Mucosa of stomach (tissue), 1 donor: ENCODE measurements around the gene GFRA3.
"Not testable (repeated sequence)": the region's sequence is repeated elsewhere in the genome, so short reads cannot be mapped to it uniquely, and the experiment has no call there.

Experiments
- H3K27me3 ChIP-seq: one replicate; pipeline ENCODE4 v1.7.0; 2013; ENCODE audit warnings: mild to moderate bottlenecking, low read length; ENCODE audit not compliant: control insufficient read depth, insufficient read depth
- H3K36me3 ChIP-seq: one replicate; pipeline ENCODE4 v1.7.0; 2013; ENCODE audit warnings: low read length; ENCODE audit not compliant: control insufficient read depth, insufficient read depth
- H3K4me1 ChIP-seq: one replicate; pipeline ENCODE4 v1.7.0; 2013; ENCODE audit warnings: mild to moderate bottlenecking, low read length; ENCODE audit not compliant: control insufficient read depth, insufficient read depth
- H3K4me3 ChIP-seq: one replicate; pipeline ENCODE4 v1.7.0; 2013; ENCODE audit warnings: low read length
- H3K9ac ChIP-seq: one replicate; pipeline ENCODE4 v1.7.0; 2013; ENCODE audit warnings: mild to moderate bottlenecking, low read length, moderate library complexity
- H3K9me3 ChIP-seq: one replicate; pipeline ENCODE4 v1.7.0; 2013; ENCODE audit warnings: mild to moderate bottlenecking, low read length, moderate library complexity; ENCODE audit not compliant: control insufficient read depth
- donor health status: Pancreatic carcinoma.

The GFRA3 gene

GRCh38 chr5:138274189-138274853 lies at the start of gene GFRA3:
GFRA3 (minus strand) TSS chr5:138274621; CDS start chr5:138274424, 197 bp downstream.
- Histone ChIP-seq H3K9me3 (no peaks in the 10 kb centered on the region), H3K4me1 (peaks cover 9% of the 10 kb centered on the region), H3K4me3 (no peak within 1 kb of the TSS), H3K27me3 (peaks cover 21% of the 10 kb centered on the region), H3K9ac (no peak within 1 kb of the TSS), H3K36me3 (no peaks in the 10 kb centered on the region)

GRCh38 chr5:138318211-138318610 lies 43.8 kb upstream of the GFRA3 start:
- not testable (repeated sequence) for H3K9ac ChIP-seq, H3K27me3 ChIP-seq, H3K36me3 ChIP-seq, H3K4me1 ChIP-seq, H3K4me3 ChIP-seq, H3K9me3 ChIP-seq

- no peaks in the 10 kb centered on the region for H3K4me1 ChIP-seq
- H3K4me3 ChIP-seq, result no peak overlapping the region
- no peaks in the 10 kb centered on the region for H3K27me3 ChIP-seq
- no peak overlapping the region for H3K9ac ChIP-seq
- no peaks in the 10 kb centered on the region for H3K9me3 ChIP-seq
- no peaks in the 10 kb centered on the region for H3K36me3 ChIP-seq
Observed at GRCh38 chr5:138316355-138316754, 41.9 kb upstream of the GFRA3 start.

- H3K4me3 ChIP-seq, result no peak overlapping the region
- H3K4me1 ChIP-seq, result no peaks in the 10 kb centered on the region
- H3K9ac ChIP-seq, result no peak overlapping the region
- no peaks in the 10 kb centered on the region for H3K36me3 ChIP-seq
- no peaks in the 10 kb centered on the region for H3K9me3 ChIP-seq
- H3K27me3 ChIP-seq, result no peaks in the 10 kb centered on the region
Observed at GRCh38 chr5:138315751-138316278, 41.4 kb upstream of the GFRA3 start.

GRCh38 chr5:138305797-138306196 lies 31.4 kb upstream of the GFRA3 start:
- Histone ChIP-seq H3K4me1 (no peaks in the 10 kb centered on the region), H3K27me3 (no peaks in the 10 kb centered on the region), H3K9ac (no peak overlapping the region), H3K4me3 (no peak overlapping the region), H3K36me3 (no peaks in the 10 kb centered on the region), H3K9me3 (no peaks in the 10 kb centered on the region)

GRCh38 chr5:138303372-138303771 lies 29.0 kb upstream of the GFRA3 start:
- Histone ChIP-seq H3K4me1 (no peaks in the 10 kb centered on the region), H3K27me3 (no peaks in the 10 kb centered on the region), H3K4me3 (no peak overlapping the region), H3K36me3 (no peaks in the 10 kb centered on the region), H3K9ac (no peak overlapping the region), H3K9me3 (no peaks in the 10 kb centered on the region)

GRCh38 chr5:138289296-138289695 lies 14.9 kb upstream of the GFRA3 start:
- Histone ChIP-seq H3K27me3 (no peaks in the 10 kb centered on the region), H3K4me3 (no peak overlapping the region), H3K9me3 (no peaks in the 10 kb centered on the region), H3K9ac (no peak overlapping the region), H3K36me3 (no peaks in the 10 kb centered on the region), H3K4me1 (peaks cover 6% of the 10 kb centered on the region)

- Histone ChIP-seq H3K9me3 (no peaks in the 10 kb centered on the region), H3K9ac (no peak overlapping the region), H3K27me3 (no peaks in the 10 kb centered on the region), H3K4me1 (peaks cover 6% of the 10 kb centered on the region), H3K4me3 (no peak overlapping the region), H3K36me3 (no peaks in the 10 kb centered on the region)
Observed at GRCh38 chr5:138287246-138287645, 12.8 kb upstream of the GFRA3 start.

GRCh38 chr5:138282920-138283742 lies 8.7 kb upstream of the GFRA3 start:
- no peaks in the 10 kb centered on the region for H3K27me3 ChIP-seq
- no peak overlapping the region for H3K4me3 ChIP-seq
- H3K9ac ChIP-seq, result no peak overlapping the region
- no peaks in the 10 kb centered on the region for H3K36me3 ChIP-seq
- peaks cover 6% of the 10 kb centered on the region for H3K4me1 ChIP-seq
- no peaks in the 10 kb centered on the region for H3K9me3 ChIP-seq

- no peaks in the 10 kb centered on the region for H3K9me3 ChIP-seq
- no peaks in the 10 kb centered on the region for H3K27me3 ChIP-seq
- no peaks in the 10 kb centered on the region for H3K36me3 ChIP-seq
- H3K4me1 ChIP-seq, result peaks cover 9% of the 10 kb centered on the region
- H3K9ac ChIP-seq, result no peak overlapping the region
- H3K4me3 ChIP-seq, result no peak overlapping the region
Observed at GRCh38 chr5:138280915-138281314, 6.5 kb upstream of the GFRA3 start.

- Histone ChIP-seq H3K9me3 (no peaks in the 10 kb centered on the region), H3K4me1 (peaks cover 9% of the 10 kb centered on the region), H3K36me3 (no peaks in the 10 kb centered on the region), H3K9ac (no peak overlapping the region), H3K4me3 (no peak overlapping the region), H3K27me3 (peaks cover 21% of the 10 kb centered on the region)
Observed at GRCh38 chr5:138276402-138277054, 2.1 kb upstream of the GFRA3 start.

- Histone ChIP-seq H3K9me3 (no peaks in the 10 kb centered on the region), H3K4me3 (no peak overlapping the region), H3K27me3 (peaks cover 21% of the 10 kb centered on the region), H3K4me1 (peaks cover 9% of the 10 kb centered on the region), H3K9ac (no peak overlapping the region), H3K36me3 (no peaks in the 10 kb centered on the region)
Observed at GRCh38 chr5:138275895-138276294, 1.5 kb upstream of the GFRA3 start.
